Esophagus muscularis mucosa (tissue), 4 donors: Measurements from ENCODE around the gene ZNF8. TPM values are rescaled to one million over a fixed set of nuclear protein-coding genes. Genes with fewer than 3 reads are reported as not detected.
A peak's percentile ranks its signal among the peaks of the same experiment; 100 is the strongest.

ENCODE experiments used
- DNase-seq: peaks from one replicate; pipeline ENCODE4 v3.0.0-alpha.2; 2017; ENCODE audit errors: extremely low spot score
- H3K27ac ChIP-seq, 4 donors: fragments of 200-600 bp; sonication (generic); replicated peaks in 1 of 4; 1 replicate in 3 of 4; 2 replicates in 1 of 4; pipeline ENCODE4 v1.5.1; 2016 to 2019; ENCODE audit warnings: mild to moderate bottlenecking in 1 of 4
- H3K27me3 ChIP-seq, 4 donors: fragments of 200-600 bp; sonication (generic); one replicate each; pipeline versions ENCODE4 v1.5.1 to v1.6.0; 2016 to 2019
- H3K36me3 ChIP-seq, 4 donors: fragments of 200-600 bp; sonication (generic); one replicate each; pipeline ENCODE4 v1.5.1; 2016 to 2019
- H3K4me1 ChIP-seq, 4 donors: fragments of 200-600 bp; sonication (generic); one replicate each; pipeline ENCODE4 v1.5.1; 2016 to 2019
- H3K4me3 ChIP-seq, 4 donors: fragments of 200-600 bp; sonication (generic); 1 replicate in 2 of 4; 2 replicates in 2 of 4; pipeline ENCODE4 v1.5.1; 2016 to 2019; ENCODE audit warnings: mild to moderate bottlenecking in 4 of 4, moderate library complexity in 1 of 4
- H3K9me3 ChIP-seq, 4 donors: fragments of 200-600 bp; sonication (generic); 1 replicate in 3 of 4; 2 replicates in 1 of 4; pipeline ENCODE4 v1.5.1; 2016 to 2019
- EP300 ChIP-seq: sonication (generic); formaldehyde crosslinking; IDR thresholded peaks from one replicate; pipeline ENCODE4 v1.6.1; 2017; ENCODE audit warnings: antibody characterized with exemption
- POLR2A ChIP-seq: fragments of 450-650 bp; IDR thresholded peaks from one replicate; pipeline ENCODE4 v1.6.1; 2017; ENCODE audit warnings: antibody characterized with exemption, moderate library complexity, mild to moderate bottlenecking, low read depth
- POLR2AphosphoS5 ChIP-seq, 2 donors: sonication (generic); formaldehyde crosslinking; IDR thresholded peaks; one replicate each; pipeline ENCODE4 v1.6.1; 2017; ENCODE audit warnings: antibody characterized with exemption in 2 of 2
- WGBS: methylation state at CpG from one replicate; pipeline ENCODE4 v1.1.5; 2018; 5-methylcytosine and 5-hydroxymethylcytosine counted together
- intact Hi-C: fragments of 100-400 bp; cut with DNase I; formaldehyde crosslinking; loops from one replicate; pipeline ENCODE4 v1.15.1; 2023
- total RNA-seq, 4 donors: library from RNA; depleted of rRNA; stranded (reverse); fragments of >200 nt; gene quantifications; one replicate each; pipeline versions ENCODE4 v1.1.0 to v1.2.1, GENCODE V29; 2016
- TF ChIP-seq, protein P1 (sequence below), 3 experiments: fragments of 200-600 bp in 2 of 3; fragments of 450-650 bp in 1 of 3; sonication (generic) in 2 of 3; IDR thresholded peaks; one replicate each; pipeline ENCODE4 v1.5.1; 2017 to 2019; ENCODE audit warnings: antibody characterized with exemption in 3 of 3, mild to moderate bottlenecking in 2 of 3, moderate library complexity in 1 of 3

ZNF8 gene
- total RNA-seq, 4 donors from 2014 or later, result 8.1 to 12.3 (median 10.3) TPM

- Histone ChIP-seq H3K4me3 (no peak overlapping the region), H3K4me1 (no peaks in the 10 kb centered on the region), H3K36me3 (peaks cover 53 to 95% (median 90%) of the 10 kb centered on the region in 4 donors), H3K27ac (no peak overlapping the region), H3K27me3 (no peaks in the 10 kb centered on the region), H3K9me3 (peaks cover 5 to 52% (median 19%) of the 10 kb centered on the region in 4 donors)
- intact Hi-C loops, result no loop called here
- 94% methylated on average over 7 of the region's 7 CpGs for WGBS
- no peak for TF ChIP-seq POLR2AphosphoS5 (IDR thresholded peaks at IDR 0.05)
- TF ChIP-seq, protein P1, sequence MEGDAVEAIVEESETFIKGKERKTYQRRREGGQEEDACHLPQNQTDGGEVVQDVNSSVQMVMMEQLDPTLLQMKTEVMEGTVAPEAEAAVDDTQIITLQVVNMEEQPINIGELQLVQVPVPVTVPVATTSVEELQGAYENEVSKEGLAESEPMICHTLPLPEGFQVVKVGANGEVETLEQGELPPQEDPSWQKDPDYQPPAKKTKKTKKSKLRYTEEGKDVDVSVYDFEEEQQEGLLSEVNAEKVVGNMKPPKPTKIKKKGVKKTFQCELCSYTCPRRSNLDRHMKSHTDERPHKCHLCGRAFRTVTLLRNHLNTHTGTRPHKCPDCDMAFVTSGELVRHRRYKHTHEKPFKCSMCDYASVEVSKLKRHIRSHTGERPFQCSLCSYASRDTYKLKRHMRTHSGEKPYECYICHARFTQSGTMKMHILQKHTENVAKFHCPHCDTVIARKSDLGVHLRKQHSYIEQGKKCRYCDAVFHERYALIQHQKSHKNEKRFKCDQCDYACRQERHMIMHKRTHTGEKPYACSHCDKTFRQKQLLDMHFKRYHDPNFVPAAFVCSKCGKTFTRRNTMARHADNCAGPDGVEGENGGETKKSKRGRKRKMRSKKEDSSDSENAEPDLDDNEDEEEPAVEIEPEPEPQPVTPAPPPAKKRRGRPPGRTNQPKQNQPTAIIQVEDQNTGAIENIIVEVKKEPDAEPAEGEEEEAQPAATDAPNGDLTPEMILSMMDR (IDR thresholded peaks at IDR 0.05), result no peak
- no peak for TF ChIP-seq EP300
- no peak for TF ChIP-seq POLR2A
- DNase-seq, result no peak
Observed at GRCh38 chr19:58296104-58296503, 17.3 kb downstream of the ZNF8 start.

GRCh38 chr19:58300620-58301019 is 21.9 kb downstream of the ZNF8 start:
- intact Hi-C loops, result no loop called here
- Histone ChIP-seq H3K4me3 (no peak overlapping the region), H3K4me1 (peaks cover 4 to 10% (median 7%) of the 10 kb centered on the region in 4 donors), H3K27me3 (no peaks in the 10 kb centered on the region), H3K36me3 (peaks cover 12 to 55% (median 53%) of the 10 kb centered on the region in 4 donors), H3K9me3 (peaks cover 0 to 14% (median 2%) of the 10 kb centered on the region in 4 donors), H3K27ac (no peak overlapping the region)
- 96% methylated on average over 7 of the region's 7 CpGs for WGBS
- TF ChIP-seq EP300 (no peak), POLR2AphosphoS5 (IDR thresholded peaks at IDR 0.05) (no peak), POLR2A (no peak)
- TF ChIP-seq, protein P1 (IDR thresholded peaks at IDR 0.05), result no peak
- DNase-seq, result no peak

- Histone ChIP-seq H3K9me3 (no peaks in the 10 kb centered on the region), H3K4me3 (peak overlapping the region; percentile 89 to 96 (median 94)), H3K4me1 (peaks cover 12 to 33% (median 22%) of the 10 kb centered on the region in 4 donors), H3K36me3 (peaks cover 4 to 52% (median 46%) of the 10 kb centered on the region in 4 donors), H3K27ac (peak overlapping the region; percentile 88 to 93 (median 91)), H3K27me3 (no peaks in the 10 kb centered on the region)
- TF ChIP-seq POLR2AphosphoS5 (IDR thresholded peaks at IDR 0.05), result no peak
- TF ChIP-seq, protein P1 (IDR thresholded peaks at IDR 0.05), result no peak
- TF ChIP-seq POLR2A, result no peak
- no peak for TF ChIP-seq EP300
- 85% methylated on average over 7 of the region's 7 CpGs for WGBS
- intact Hi-C loops, result no loop called here
- no peak for DNase-seq
Observed at GRCh38 chr19:58304255-58304654, 25.5 kb downstream of the ZNF8 start.

- Histone ChIP-seq H3K9me3 (no peaks in the 10 kb centered on the region), H3K27ac (peak overlapping the region; percentile 88 to 93 (median 91)), H3K4me3 (peak overlapping the region; percentile 89 to 96 (median 94)), H3K4me1 (peaks cover 12 to 33% (median 22%) of the 10 kb centered on the region in 4 donors), H3K36me3 (peaks cover 4 to 53% (median 44%) of the 10 kb centered on the region in 4 donors), H3K27me3 (no peaks in the 10 kb centered on the region)
- TF ChIP-seq, protein P1 (IDR thresholded peaks at IDR 0.05), result no peak
- no peak for TF ChIP-seq POLR2A
- no peak for TF ChIP-seq EP300
- no peak for TF ChIP-seq POLR2AphosphoS5 (IDR thresholded peaks at IDR 0.05)
- intact Hi-C loops, result no loop called here
- 19% methylated on average over 7 of the region's 7 CpGs for WGBS
- no peak for DNase-seq
Observed at GRCh38 chr19:58304748-58305064, 26.0 kb downstream of the ZNF8 start.
